T-helper 1 cell (primary cell): Measurements from ENCODE around the gene HDHD5.
A peak's percentile ranks its signal among the peaks of the same experiment; 100 is the strongest.

Experiments used
- DNase-seq, 5 donors: peaks; one replicate each; pipeline ENCODE4 v3.0.0-alpha.2; 2012 to 2020

HDHD5 gene

GRCh38 chr22:17119481-17120202 lies 39.4 kb downstream of the HDHD5 start:
- DNase-seq = no peak

DNA sequence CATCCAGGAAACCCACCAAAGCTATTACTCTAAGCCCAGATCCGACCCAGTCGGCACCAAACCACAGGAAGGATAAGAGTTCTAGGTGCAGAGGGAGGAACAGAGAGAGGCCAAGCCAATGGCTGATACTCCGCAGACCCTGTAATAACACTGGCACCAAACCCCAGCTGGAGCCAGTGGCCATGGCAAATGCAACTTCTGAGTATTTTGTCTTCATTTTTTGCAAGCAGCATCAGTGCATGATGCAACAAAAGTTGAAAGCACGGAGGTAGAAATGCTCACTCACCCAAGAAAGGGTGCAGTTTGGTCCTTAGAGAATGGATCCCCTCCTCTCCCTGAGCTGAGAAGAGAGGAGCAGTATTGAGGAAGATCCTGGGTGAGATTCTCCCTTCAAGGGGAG lies 40.7 kb downstream of the HDHD5 start:
- no peak for DNase-seq

DNA sequence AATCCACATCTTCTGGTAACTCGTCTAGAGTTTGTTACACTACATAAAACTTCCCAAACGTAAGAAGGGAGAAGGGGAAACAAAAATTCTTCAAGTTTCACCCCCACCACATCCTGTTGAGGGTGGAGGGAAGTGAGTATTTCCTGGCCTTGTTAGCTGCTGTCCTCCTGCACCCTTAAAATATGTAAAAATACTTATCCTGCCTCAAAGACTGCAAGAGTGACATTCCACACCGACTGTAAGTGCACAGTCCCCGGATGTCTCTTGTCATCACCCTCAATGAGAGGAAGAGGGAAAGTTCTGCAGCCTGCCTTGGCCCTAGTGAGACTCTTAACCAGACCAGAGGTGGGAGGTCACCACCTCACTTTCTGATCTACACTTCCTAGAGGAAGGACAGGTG lies 41.2 kb downstream of the HDHD5 start:
- peak in 1 of 5 donors; percentile 37 for DNase-seq

DNA sequence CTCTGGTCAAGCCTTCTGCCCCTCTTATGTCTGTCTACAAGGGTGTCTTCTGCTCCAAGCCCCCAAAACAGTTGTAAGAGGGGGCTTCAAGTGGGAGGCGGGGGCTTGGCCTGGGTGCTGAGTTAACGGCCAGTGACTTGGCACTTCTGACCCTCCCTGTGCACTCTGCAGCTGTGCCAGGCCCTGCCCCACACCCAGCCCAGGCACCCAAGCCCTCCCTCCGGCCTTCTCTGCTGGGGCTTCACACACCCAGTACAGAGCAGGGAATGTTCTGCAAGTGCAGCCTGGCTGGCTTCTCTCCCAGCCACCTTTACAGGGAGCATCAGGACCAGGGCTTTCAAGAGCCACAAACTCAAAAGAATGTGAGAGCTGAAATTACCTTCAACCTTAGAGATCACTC lies 41.7 kb downstream of the HDHD5 start:
- no peak for DNase-seq

- DNase-seq = no peak
These were observed 42.3 kb downstream of the HDHD5 start for GRCh38 chr22:17116572-17117330.

DNA sequence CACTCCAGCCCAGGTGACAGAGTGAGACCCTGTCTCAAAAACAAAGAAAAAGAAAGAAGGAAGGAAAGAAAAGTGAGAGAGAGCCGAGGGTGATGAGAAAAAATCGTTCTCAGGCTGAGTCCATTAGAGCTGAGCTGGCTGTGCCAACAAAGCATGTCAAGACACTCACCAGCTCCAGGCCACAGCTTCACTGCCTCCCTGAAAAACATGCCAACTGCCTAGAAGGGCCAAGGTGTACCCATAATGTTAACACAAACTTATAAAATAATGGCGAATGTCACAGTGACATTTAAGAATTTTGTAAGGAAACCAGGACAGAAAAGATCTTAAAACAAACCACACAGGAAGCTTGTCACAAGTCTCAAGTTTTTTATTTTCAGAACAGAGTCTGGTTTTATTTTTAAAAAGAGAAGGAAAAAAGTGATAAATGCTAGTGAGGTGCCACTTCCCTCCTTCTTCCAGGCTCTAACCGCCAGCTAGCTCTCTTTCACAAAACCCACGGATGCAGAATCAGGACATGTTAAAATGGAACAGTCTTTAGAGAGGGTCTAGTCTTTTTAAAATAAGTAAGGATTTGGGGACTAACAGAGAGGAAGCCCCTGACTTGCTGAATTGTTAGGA lies 43.0 kb downstream of the HDHD5 start:
- DNase-seq = no peak

- DNase-seq = no peak
These were observed 43.8 kb downstream of the HDHD5 start for GRCh38 chr22:17115236-17115635.

DNA sequence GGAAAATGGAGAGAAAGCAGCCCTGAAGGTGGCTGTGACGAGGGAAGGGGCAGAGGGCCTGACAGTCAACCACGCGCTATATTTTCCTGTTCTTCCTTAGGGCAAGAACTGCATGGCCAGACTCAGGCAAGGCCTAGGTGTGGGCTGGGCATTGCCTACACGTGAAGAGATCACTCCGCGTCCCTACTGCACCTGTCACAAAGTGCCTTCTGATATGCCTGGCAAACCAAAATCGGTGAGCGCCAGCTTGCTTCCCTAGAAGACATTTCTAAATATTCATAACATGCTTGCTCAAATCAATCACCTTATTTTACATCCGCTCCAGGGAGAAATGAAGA lies 44.2 kb downstream of the HDHD5 start:
- no peak for DNase-seq

DNA sequence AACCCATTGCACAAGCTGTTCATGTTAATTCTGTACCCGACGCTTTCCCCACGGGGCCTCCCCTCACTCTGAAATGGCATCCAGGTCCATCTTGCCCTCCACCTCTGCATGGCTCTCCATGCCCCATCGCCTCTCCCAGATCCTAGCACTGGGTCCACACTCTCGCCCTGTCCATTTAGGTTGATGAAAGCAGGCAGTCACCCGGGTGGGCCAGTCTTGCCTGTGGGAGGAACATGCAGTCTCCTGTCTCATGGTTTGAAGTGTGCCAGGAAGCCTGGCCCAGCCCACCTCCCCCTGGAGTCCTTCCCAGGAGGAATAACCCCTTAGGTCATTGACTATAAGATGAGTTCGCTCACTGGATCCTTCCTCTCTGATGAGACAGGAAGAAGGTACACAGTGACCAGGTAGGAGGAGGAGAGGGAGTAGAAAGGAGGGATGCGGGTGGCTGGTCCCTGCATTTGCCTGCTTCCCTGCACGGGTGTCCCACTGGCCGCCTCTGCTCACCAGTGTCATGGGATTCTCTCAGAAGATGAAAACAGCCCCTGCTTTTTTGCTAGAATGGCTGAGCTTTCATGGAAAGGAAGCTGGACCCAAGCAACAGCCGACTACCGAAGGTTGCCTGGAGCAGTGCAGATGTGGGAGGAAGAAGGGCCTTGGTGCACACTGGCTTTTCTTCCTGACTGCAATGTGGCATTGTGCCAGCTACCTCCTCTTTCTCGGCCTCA lies 44.7 kb downstream of the HDHD5 start:
- no peak for DNase-seq

- DNase-seq = no peak
These were observed 45.5 kb downstream of the HDHD5 start for GRCh38 chr22:17113600-17113999.

GRCh38 chr22:17112491-17113042 lies 46.5 kb downstream of the HDHD5 start:
- DNase-seq = no peak

- no peak for DNase-seq
These were observed 48.1 kb downstream of the HDHD5 start for GRCh38 chr22:17110791-17111550.

GRCh38 chr22:17109976-17110375 lies 49.1 kb downstream of the HDHD5 start:
- DNase-seq = no peak

GRCh38 chr22:17109113-17109865 lies 49.8 kb downstream of the HDHD5 start:
- no peak for DNase-seq

DNA sequence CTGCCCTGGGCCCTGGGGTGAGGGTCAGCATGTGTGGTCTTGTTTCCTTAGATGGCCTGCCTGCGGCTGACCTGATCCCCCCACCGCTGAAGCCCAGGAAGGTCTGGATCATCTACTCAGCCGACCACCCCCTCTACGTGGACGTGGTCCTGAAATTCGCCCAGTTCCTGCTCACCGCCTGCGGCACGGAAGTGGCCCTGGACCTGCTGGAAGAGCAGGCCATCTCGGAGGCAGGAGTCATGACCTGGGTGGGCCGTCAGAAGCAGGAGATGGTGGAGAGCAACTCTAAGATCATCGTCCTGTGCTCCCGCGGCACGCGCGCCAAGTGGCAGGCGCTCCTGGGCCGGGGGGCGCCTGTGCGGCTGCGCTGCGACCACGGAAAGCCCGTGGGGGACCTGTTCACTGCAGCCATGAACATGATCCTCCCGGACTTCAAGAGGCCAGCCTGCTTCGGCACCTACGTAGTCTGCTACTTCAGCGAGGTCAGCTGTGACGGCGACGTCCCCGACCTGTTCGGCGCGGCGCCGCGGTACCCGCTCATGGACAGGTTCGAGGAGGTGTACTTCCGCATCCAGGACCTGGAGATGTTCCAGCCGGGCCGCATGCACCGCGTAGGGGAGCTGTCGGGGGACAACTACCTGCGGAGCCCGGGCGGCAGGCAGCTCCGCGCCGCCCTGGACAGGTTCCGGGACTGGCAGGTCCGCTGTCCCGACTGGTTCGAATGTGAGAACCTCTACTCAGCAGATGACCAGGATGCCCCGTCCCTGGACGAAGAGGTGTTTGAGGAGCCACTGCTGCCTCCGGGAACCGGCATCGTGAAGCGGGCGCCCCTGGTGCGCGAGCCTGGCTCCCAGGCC lies 50.6 kb downstream of the HDHD5 start:
- no peak for DNase-seq

- DNase-seq = no peak
These were observed 51.6 kb downstream of the HDHD5 start for GRCh38 chr22:17107547-17107810.

- DNase-seq = peak in 1 of 5 donors; percentile 58
These were observed 52.1 kb downstream of the HDHD5 start for GRCh38 chr22:17106785-17107546.

- no peak for DNase-seq
These were observed 52.8 kb downstream of the HDHD5 start for GRCh38 chr22:17106161-17106784.
